HepG2 (cell line): Measurements from ENCODE around the gene CCDC57. TPM values are rescaled to one million over a fixed set of nuclear protein-coding genes. Genes with fewer than 3 reads are reported as not detected.

Experiments
- EEA1 ChIP-seq: sonication (generic); formaldehyde crosslinking; IDR thresholded peaks from 2 replicates; pipeline ENCODE4 v1.5.1; 2020; ENCODE audit warnings: mild to moderate bottlenecking, missing genetic modification reagents, borderline replicate concordance
- HMG20B ChIP-seq: conservative IDR thresholded peaks from 2 replicates; pipeline ENCODE4 v1.6.1; 2016; ENCODE audit warnings: missing genetic modification reagents, missing compliant biosample characterization
- NCOA2 ChIP-seq: sonication (generic); formaldehyde crosslinking; IDR thresholded peaks from 2 replicates; pipeline ENCODE4 v1.8.0; 2022; ENCODE audit warnings: inconsistent platforms
- NFKBIZ ChIP-seq: IDR thresholded peaks from 2 replicates; pipeline ENCODE4 v1.6.1; 2018; ENCODE audit warnings: missing genetic modification reagents, missing compliant biosample characterization
- SMARCC2 ChIP-seq: fragments of 450-650 bp; IDR thresholded peaks from 2 replicates; pipeline ENCODE4 v1.6.1; 2017; ENCODE audit warnings: antibody characterized with exemption, mild to moderate bottlenecking
- SOX13 ChIP-seq, 3 experiments: fragments of 450-650 bp in 1 of 3; sonication (generic) in 1 of 3; formaldehyde crosslinking in 1 of 3; IDR thresholded peaks in 2 of 3; conservative IDR thresholded peaks in 1 of 3; 2 replicates each; pipeline versions ENCODE4 v1.5.0 to v1.6.1; 2016 to 2020; ENCODE audit warnings: antibody characterized with exemption in 1 of 3, mild to moderate bottlenecking in 1 of 3, missing compliant biosample characterization in 1 of 3, missing genetic modification reagents in 1 of 3, moderate library complexity in 1 of 3
- SRSF9 ChIP-seq: fragments of 200-400 bp; formaldehyde crosslinking; IDR thresholded peaks from 2 replicates; pipeline ENCODE4 v1.6.1; 2018; ENCODE audit warnings: borderline replicate concordance, mild to moderate bottlenecking, low read depth, low read length; ENCODE audit not compliant: insufficient read depth, poor library complexity, severe bottlenecking
- ZFP37 ChIP-seq: sonication (generic); formaldehyde crosslinking; IDR thresholded peaks from 2 replicates; pipeline ENCODE4 v1.4.0; 2020; ENCODE audit warnings: missing genetic modification reagents, borderline replicate concordance
- ZNF256 ChIP-seq: sonication (generic); formaldehyde crosslinking; conservative IDR thresholded peaks from 2 replicates; pipeline ENCODE4 v1.4.0; 2020; ENCODE audit warnings: missing genetic modification reagents
- ZNF432 ChIP-seq: sonication (generic); formaldehyde crosslinking; IDR thresholded peaks from 2 replicates; pipeline ENCODE4 v1.5.0; 2020; ENCODE audit warnings: missing genetic modification reagents, mild to moderate bottlenecking, borderline replicate concordance
- ZNF451 ChIP-seq: sonication (generic); formaldehyde crosslinking; IDR thresholded peaks from 2 replicates; pipeline ENCODE4 v1.5.0; 2020; ENCODE audit warnings: mild to moderate bottlenecking, missing genetic modification reagents
- ZNF496 ChIP-seq: sonication (generic); formaldehyde crosslinking; IDR thresholded peaks from 2 replicates; pipeline ENCODE4 v1.8.1; 2023; ENCODE audit warnings: mild to moderate bottlenecking, moderate library complexity, missing genetic modification reagents; ENCODE audit not compliant: insufficient replicate concordance
- ZNF552 ChIP-seq: sonication (generic); formaldehyde crosslinking; IDR thresholded peaks from 2 replicates; pipeline ENCODE4 v1.9.0; 2022; ENCODE audit warnings: missing genetic modification reagents, mild to moderate bottlenecking, borderline replicate concordance
- ZNF670 ChIP-seq: sonication (generic); formaldehyde crosslinking; IDR thresholded peaks from 2 replicates; pipeline ENCODE4 v1.8.0; 2022; ENCODE audit warnings: mild to moderate bottlenecking, missing genetic modification reagents, borderline replicate concordance
- polyA plus RNA-seq, 8 experiments: library from polyadenylated mRNA; depleted of rRNA in 3 of 8; stranded (reverse) in 7 of 8; unstranded in 1 of 8; fragments of >200 nt; fragmentation: Illumina TruSeq in 4 of 8; extraction: Trizol in 4 of 8; gene quantifications; 2 replicates each; pipeline versions ENCODE4 v1.2.1 to v1.2.3, GENCODE V29; 2011 to 2016; ENCODE audit warnings: low read depth in 4 of 8, missing spikeins in 1 of 8, mixed read lengths in 1 of 8; ENCODE audit not compliant: insufficient read depth in 1 of 8
- total RNA-seq, 5 experiments: library from RNA; depleted of rRNA; stranded (reverse); fragments of >200 nt; fragmentation: Illumina TruSeq; extraction: Trizol; gene quantifications; 2 replicates each; pipeline ENCODE4 v1.2.3, GENCODE V29; 2016; ENCODE audit warnings: low read depth in 1 of 5
- TF ChIP-seq, protein P1 (sequence below): sonication (generic); formaldehyde crosslinking; IDR thresholded peaks from 2 replicates; pipeline ENCODE4 v1.4.0; 2020; ENCODE audit warnings: missing genetic modification reagents
- TF ChIP-seq, protein P2 (sequence below): fragments of 450-650 bp; IDR thresholded peaks from 2 replicates; pipeline ENCODE4 v1.6.1; 2016
- TF ChIP-seq, protein P3 (sequence below): conservative IDR thresholded peaks from 2 replicates; pipeline ENCODE4 v1.6.1; 2018; ENCODE audit warnings: missing genetic modification reagents
- TF ChIP-seq, protein P4 (sequence below): sonication (generic); formaldehyde crosslinking; IDR thresholded peaks from 2 replicates; pipeline ENCODE4 v1.4.0; 2020; ENCODE audit warnings: missing genetic modification reagents, borderline replicate concordance

Gene CCDC57
- total and polyA plus RNA-seq, 2 of the 13 experiments (the other 11 are each of a cell fraction or from before 2014, with no cell fraction given) = 59.3 to 59.9 TPM

DNA sequence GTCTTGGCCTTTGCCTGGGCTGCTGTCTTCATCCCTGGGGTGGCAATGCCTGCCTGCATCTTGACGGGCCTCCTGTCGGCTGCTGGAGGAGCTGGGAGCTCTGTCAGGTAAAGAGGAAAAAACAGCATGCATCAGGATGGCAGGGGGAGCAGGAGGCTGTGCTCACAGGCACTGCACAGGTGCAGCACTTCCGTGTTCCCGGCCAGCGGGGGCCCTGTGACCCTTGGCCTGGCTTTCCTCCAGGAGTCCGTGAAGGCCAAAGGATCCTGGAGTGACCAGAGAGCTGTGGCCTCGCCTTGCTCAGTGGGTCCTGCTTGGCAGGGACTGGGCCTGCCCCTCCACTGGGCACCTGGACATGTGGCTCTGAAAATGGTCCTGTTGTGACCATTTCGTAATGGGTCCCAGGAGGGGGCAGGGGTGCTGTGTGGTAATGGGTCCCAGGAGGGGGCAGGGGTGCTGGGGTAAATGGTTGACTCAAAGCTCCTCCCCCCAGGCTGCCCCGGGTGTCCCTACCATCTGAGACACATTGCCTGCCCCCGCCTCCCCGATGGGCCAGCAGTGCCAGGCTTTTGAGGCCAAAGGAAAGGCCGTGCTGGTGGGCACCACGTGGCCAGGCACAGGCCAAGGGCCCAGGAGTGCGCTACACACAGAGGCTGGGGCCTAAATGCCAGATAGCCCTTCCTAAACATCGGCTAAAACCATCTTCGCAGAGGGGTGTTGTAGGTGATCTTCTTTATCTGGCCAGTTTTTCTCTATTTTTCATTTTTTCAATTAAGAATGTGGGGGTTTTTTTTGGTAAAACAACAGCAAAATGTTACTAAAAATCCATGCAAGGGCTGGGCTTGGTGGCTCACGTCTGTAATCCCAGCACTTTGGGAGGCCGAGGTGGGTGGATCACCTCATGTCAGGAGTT, 110.6 kb downstream of the CCDC57 start (continued):
- TF ChIP-seq, protein P1, sequence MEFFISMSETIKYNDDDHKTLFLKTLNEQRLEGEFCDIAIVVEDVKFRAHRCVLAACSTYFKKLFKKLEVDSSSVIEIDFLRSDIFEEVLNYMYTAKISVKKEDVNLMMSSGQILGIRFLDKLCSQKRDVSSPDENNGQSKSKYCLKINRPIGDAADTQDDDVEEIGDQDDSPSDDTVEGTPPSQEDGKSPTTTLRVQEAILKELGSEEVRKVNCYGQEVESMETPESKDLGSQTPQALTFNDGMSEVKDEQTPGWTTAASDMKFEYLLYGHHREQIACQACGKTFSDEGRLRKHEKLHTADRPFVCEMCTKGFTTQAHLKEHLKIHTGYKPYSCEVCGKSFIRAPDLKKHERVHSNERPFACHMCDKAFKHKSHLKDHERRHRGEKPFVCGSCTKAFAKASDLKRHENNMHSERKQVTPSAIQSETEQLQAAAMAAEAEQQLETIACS (CRISPR knock-in tag) = peak; percentile 58; the same call in 1 of the 2 replicates
- TF ChIP-seq, protein P2, sequence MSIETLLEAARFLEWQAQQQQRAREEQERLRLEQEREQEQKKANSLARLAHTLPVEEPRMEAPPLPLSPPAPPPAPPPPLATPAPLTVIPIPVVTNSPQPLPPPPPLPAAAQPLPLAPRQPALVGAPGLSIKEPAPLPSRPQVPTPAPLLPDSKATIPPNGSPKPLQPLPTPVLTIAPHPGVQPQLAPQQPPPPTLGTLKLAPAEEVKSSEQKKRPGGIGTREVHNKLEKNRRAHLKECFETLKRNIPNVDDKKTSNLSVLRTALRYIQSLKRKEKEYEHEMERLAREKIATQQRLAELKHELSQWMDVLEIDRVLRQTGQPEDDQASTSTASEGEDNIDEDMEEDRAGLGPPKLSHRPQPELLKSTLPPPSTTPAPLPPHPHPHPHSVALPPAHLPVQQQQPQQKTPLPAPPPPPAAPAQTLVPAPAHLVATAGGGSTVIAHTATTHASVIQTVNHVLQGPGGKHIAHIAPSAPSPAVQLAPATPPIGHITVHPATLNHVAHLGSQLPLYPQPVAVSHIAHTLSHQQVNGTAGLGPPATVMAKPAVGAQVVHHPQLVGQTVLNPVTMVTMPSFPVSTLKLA = peak; percentile 24; the same call in 1 of the 2 replicates
- TF ChIP-seq, protein P3, sequence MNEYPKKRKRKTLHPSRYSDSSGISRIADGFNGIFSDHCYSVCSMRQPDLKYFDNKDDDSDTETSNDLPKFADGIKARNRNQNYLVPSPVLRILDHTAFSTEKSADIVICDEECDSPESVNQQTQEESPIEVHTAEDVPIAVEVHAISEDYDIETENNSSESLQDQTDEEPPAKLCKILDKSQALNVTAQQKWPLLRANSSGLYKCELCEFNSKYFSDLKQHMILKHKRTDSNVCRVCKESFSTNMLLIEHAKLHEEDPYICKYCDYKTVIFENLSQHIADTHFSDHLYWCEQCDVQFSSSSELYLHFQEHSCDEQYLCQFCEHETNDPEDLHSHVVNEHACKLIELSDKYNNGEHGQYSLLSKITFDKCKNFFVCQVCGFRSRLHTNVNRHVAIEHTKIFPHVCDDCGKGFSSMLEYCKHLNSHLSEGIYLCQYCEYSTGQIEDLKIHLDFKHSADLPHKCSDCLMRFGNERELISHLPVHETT (CRISPR knock-in tag) = peak; percentile 35
- TF ChIP-seq SMARCC2 (no peak), ZNF451 (0 out of 2 replicates have a peak, but pooled peaks have one; percentile 75), SRSF9 (no peak), NFKBIZ (peak; percentile 93), EEA1 (CRISPR knock-in tag) (no peak; the same call in 1 of the 2 replicates), HMG20B (CRISPR knock-in tag) (peak; percentile 80; the same call in 1 of the 2 replicates), ZNF670 (peak; percentile 83), ZNF256 (CRISPR knock-in tag) (no peak), ZNF552 (CRISPR knock-in tag) (0 out of 2 replicates have a peak, but pooled peaks have one; percentile 20), SOX13 (IDR thresholded peaks at IDR 0.05) (no peak), SOX13 (CRISPR knock-in tag; conservative IDR thresholded peaks at IDR 0.05 in 1 of 2, IDR thresholded peaks at IDR 0.05 in 1 of 2) (peak in 1 of 2 experiments; percentile 59; a peak in 2 of 4 replicates), NCOA2 (CRISPR knock-in tag) (peak; percentile 76), ZNF432 (no peak), ZNF496 (CRISPR knock-in tag) (no peak), ZFP37 (no peak)
- TF ChIP-seq, protein P4, sequence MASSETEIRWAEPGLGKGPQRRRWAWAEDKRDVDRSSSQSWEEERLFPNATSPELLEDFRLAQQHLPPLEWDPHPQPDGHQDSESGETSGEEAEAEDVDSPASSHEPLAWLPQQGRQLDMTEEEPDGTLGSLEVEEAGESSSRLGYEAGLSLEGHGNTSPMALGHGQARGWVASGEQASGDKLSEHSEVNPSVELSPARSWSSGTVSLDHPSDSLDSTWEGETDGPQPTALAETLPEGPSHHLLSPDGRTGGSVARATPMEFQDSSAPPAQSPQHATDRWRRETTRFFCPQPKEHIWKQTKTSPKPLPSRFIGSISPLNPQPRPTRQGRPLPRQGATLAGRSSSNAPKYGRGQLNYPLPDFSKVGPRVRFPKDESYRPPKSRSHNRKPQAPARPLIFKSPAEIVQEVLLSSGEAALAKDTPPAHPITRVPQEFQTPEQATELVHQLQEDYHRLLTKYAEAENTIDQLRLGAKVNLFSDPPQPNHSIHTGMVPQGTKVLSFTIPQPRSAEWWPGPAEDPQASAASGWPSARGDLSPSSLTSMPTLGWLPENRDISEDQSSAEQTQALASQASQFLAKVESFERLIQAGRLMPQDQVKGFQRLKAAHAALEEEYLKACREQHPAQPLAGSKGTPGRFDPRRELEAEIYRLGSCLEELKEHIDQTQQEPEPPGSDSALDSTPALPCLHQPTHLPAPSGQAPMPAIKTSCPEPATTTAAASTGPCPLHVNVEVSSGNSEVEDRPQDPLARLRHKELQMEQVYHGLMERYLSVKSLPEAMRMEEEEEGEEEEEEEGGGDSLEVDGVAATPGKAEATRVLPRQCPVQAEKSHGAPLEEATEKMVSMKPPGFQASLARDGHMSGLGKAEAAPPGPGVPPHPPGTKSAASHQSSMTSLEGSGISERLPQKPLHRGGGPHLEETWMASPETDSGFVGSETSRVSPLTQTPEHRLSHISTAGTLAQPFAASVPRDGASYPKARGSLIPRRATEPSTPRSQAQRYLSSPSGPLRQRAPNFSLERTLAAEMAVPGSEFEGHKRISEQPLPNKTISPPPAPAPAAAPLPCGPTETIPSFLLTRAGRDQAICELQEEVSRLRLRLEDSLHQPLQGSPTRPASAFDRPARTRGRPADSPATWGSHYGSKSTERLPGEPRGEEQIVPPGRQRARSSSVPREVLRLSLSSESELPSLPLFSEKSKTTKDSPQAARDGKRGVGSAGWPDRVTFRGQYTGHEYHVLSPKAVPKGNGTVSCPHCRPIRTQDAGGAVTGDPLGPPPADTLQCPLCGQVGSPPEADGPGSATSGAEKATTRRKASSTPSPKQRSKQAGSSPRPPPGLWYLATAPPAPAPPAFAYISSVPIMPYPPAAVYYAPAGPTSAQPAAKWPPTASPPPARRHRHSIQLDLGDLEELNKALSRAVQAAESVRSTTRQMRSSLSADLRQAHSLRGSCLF (CRISPR knock-in tag) = no peak
